NCI-H774 (cell line): ENCODE data around the gene TGFBR1.

Experiments used
- DNase-seq: peaks from one replicate; lab custom pipeline; 2025; lab: John Stamatoyannopoulos, UW

Gene TGFBR1

GRCh38 chr9:99107421-99107820 lies 2.5 kb downstream of the TGFBR1 start:
- no peak for DNase-seq

- DNase-seq, result no peak
These were observed 3.2 kb downstream of the TGFBR1 start for GRCh38 chr9:99108131-99108530.

GRCh38 chr9:99109522-99109921 lies 4.6 kb downstream of the TGFBR1 start:
- DNase-seq, result no peak

- no peak for DNase-seq
These were observed 8.0 kb downstream of the TGFBR1 start for GRCh38 chr9:99112750-99113413.

GRCh38 chr9:99113414-99114048 lies 8.6 kb downstream of the TGFBR1 start:
- no peak for DNase-seq

GRCh38 chr9:99114049-99114440 lies 9.1 kb downstream of the TGFBR1 start:
- no peak for DNase-seq

GRCh38 chr9:99114846-99115500 lies 10.1 kb downstream of the TGFBR1 start:
- no peak for DNase-seq

- DNase-seq, result no peak
These were observed 11.1 kb downstream of the TGFBR1 start for GRCh38 chr9:99116003-99116411.

- DNase-seq, result no peak
These were observed 14.0 kb downstream of the TGFBR1 start for GRCh38 chr9:99118782-99119466.

- no peak for DNase-seq
These were observed 15.2 kb downstream of the TGFBR1 start for GRCh38 chr9:99119976-99120655.

GRCh38 chr9:99121604-99122003 lies 16.7 kb downstream of the TGFBR1 start:
- no peak for DNase-seq

- DNase-seq, result no peak
These were observed 19.8 kb downstream of the TGFBR1 start for GRCh38 chr9:99124534-99125255.

GRCh38 chr9:99125446-99125845 lies 20.5 kb downstream of the TGFBR1 start:
- no peak for DNase-seq

- DNase-seq, result no peak
These were observed 21.4 kb downstream of the TGFBR1 start for GRCh38 chr9:99126312-99126711.

GRCh38 chr9:99127356-99128132 lies 22.6 kb downstream of the TGFBR1 start:
- no peak for DNase-seq

- no peak for DNase-seq
These were observed 23.2 kb downstream of the TGFBR1 start for GRCh38 chr9:99128133-99128406.

GRCh38 chr9:99129091-99129490 lies 24.2 kb downstream of the TGFBR1 start:
- DNase-seq, result no peak

- DNase-seq, result no peak
These were observed 25.2 kb downstream of the TGFBR1 start for GRCh38 chr9:99130069-99130468.

- DNase-seq, result no peak
These were observed 28.2 kb downstream of the TGFBR1 start for GRCh38 chr9:99133145-99133544.

GRCh38 chr9:99134893-99135341 lies 30.0 kb downstream of the TGFBR1 start:
- no peak for DNase-seq

GRCh38 chr9:99135456-99135855 lies 30.5 kb downstream of the TGFBR1 start:
- DNase-seq, result no peak
